Measurements from ENCODE around the gene GNA12.
"Not testable (repeated sequence)": the region's sequence is repeated elsewhere in the genome, so short reads cannot be mapped to it uniquely, and the experiment has no call there.

GNA12 gene

GRCh38 chr7:2729031-2729892 lies 114.8 kb downstream of the GNA12 start:
- peaks cover 58% of the 10 kb centered on the region for H3K36me3 ChIP-seq (ENCODE audit: insufficient read depth, low read length)
- no peaks in the 10 kb centered on the region for H3K4me1 ChIP-seq (ENCODE audit: insufficient read depth, low read length)
- no peaks in the 10 kb centered on the region for H3K27me3 ChIP-seq (ENCODE audit: insufficient read depth, low read length)

GRCh38 chr7:2728316-2729030 lies 115.6 kb downstream of the GNA12 start:
- Histone ChIP-seq H3K4me1 (ENCODE audit: insufficient read depth, low read length) (no peaks in the 10 kb centered on the region), H3K36me3 (ENCODE audit: insufficient read depth, low read length) (peaks cover 58% of the 10 kb centered on the region), H3K4me3 (ENCODE audit: low read length) (no peak overlapping the region)

More at GRCh38 chr7:2729031-2729892, 114.8 kb downstream of the GNA12 start:
- no peak overlapping the region for H2AFZ ChIP-seq (ENCODE audit: low read depth, low read length)
- peaks cover 4% of the 10 kb centered on the region for H3K9me3 ChIP-seq (ENCODE audit: low read length)
- no peak overlapping the region for H3K4me3 ChIP-seq (ENCODE audit: low read length)

DNA sequence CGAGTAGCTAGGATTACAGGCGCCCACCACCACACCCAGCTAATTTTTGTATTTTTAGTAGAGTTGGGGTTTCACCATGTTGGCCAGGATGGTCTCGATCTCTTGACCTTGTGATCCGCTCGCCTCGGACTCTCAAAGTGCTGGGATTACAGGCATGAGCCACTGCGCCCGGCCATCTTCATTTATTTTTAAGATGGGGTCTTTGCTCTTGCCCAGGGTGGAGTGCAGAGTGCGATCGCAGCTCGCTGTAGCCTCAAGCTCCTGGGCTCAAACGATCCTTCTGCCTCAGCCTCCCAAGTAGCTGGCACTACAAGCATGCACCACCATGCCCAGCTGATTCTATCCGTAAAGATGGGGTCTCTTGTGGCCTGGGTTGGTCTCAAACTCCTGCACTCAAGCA lies 116.9 kb downstream of the GNA12 start:
- not testable (repeated sequence) for H3K9me3 ChIP-seq (ENCODE audit: low read length); H3K4me3 ChIP-seq (ENCODE audit: low read length); H2AFZ ChIP-seq (ENCODE audit: low read depth, low read length); H3K4me1 ChIP-seq (ENCODE audit: insufficient read depth, low read length); H3K27me3 ChIP-seq (ENCODE audit: insufficient read depth, low read length)
- H3K36me3 ChIP-seq (ENCODE audit: insufficient read depth, low read length) = peaks cover 53% of the 10 kb centered on the region

More at GRCh38 chr7:2728316-2729030, 115.6 kb downstream of the GNA12 start:
- Histone ChIP-seq H3K27me3 (ENCODE audit: insufficient read depth, low read length) (no peaks in the 10 kb centered on the region), H3K9me3 (ENCODE audit: low read length) (peaks cover 4% of the 10 kb centered on the region), H2AFZ (ENCODE audit: low read depth, low read length) (no peak overlapping the region)

- no peak overlapping the region for H2AFZ ChIP-seq (ENCODE audit: low read depth, low read length)
- no peaks in the 10 kb centered on the region for H3K27me3 ChIP-seq (ENCODE audit: insufficient read depth, low read length)
- no peaks in the 10 kb centered on the region for H3K4me1 ChIP-seq (ENCODE audit: insufficient read depth, low read length)
- no peak overlapping the region for H3K4me3 ChIP-seq (ENCODE audit: low read length)
- peaks cover 47% of the 10 kb centered on the region for H3K36me3 ChIP-seq (ENCODE audit: insufficient read depth, low read length)
- peaks cover 4% of the 10 kb centered on the region for H3K9me3 ChIP-seq (ENCODE audit: low read length)
These were observed 117.6 kb downstream of the GNA12 start for GRCh38 chr7:2726316-2727018.

DNA sequence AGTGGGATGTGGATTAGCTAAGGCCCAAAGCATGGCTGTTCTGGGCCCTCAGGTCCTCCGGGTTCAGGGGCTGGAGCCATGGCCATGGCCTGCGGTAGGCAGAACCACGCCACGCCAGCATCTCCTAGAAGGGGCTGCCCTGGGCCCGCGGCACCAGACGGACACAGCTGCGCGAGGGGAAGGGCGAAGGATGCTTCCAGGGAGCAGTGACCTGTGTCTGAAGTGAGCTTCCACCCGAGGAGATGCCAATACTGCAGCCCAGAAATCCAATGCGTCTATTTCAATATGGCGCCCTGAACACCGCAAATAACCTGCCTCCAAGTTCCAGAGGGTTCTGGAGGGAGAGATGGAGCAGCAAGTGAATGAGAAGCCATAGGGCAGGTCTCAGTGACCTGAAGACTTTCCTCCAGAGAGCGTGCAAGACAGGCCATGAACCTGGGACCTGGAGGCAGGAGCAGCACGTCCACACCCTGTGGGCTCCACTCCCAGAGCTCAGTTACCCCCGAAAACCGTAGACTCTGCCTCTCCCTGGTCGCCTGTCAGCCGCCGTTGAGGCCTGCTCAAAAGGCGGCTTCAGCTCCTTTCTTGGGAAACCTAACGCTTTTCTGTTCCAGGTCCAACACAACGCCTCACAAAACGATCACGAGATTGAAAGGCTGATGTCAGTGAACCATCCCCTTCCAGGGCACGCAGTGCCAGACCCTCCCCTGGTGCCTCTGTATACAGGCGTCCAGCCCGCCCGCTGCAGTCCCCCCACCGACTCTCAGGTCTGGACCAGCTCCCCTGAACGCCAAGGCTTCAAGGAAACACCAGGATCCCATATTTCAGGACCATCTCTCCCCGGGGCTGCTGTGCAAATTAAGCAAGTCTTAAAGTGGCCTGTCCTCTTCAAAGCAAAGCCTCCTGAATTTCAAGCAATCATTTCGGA lies 118.7 kb downstream of the GNA12 start:
- Histone ChIP-seq H3K27me3 (ENCODE audit: insufficient read depth, low read length) (no peaks in the 10 kb centered on the region), H3K9me3 (ENCODE audit: low read length) (peaks cover 2% of the 10 kb centered on the region), H3K4me1 (ENCODE audit: insufficient read depth, low read length) (no peaks in the 10 kb centered on the region), H3K36me3 (ENCODE audit: insufficient read depth, low read length) (peaks cover 43% of the 10 kb centered on the region), H3K4me3 (ENCODE audit: low read length) (no peak overlapping the region), H2AFZ (ENCODE audit: low read depth, low read length) (no peak overlapping the region)

- H3K4me1 ChIP-seq (ENCODE audit: insufficient read depth, low read length) = no peaks in the 10 kb centered on the region
- no peak overlapping the region for H3K4me3 ChIP-seq (ENCODE audit: low read length)
- peaks cover 37% of the 10 kb centered on the region for H3K36me3 ChIP-seq (ENCODE audit: insufficient read depth, low read length)
- peaks cover 2% of the 10 kb centered on the region for H3K9me3 ChIP-seq (ENCODE audit: low read length)
- no peaks in the 10 kb centered on the region for H3K27me3 ChIP-seq (ENCODE audit: insufficient read depth, low read length)
- no peak overlapping the region for H2AFZ ChIP-seq (ENCODE audit: low read depth, low read length)
These were observed 119.5 kb downstream of the GNA12 start for GRCh38 chr7:2724453-2725177.

- not testable (repeated sequence) for H2AFZ ChIP-seq (ENCODE audit: low read depth, low read length); H3K4me3 ChIP-seq (ENCODE audit: low read length); H3K4me1 ChIP-seq (ENCODE audit: insufficient read depth, low read length); H3K9me3 ChIP-seq (ENCODE audit: low read length); H3K27me3 ChIP-seq (ENCODE audit: insufficient read depth, low read length)
- H3K36me3 ChIP-seq (ENCODE audit: insufficient read depth, low read length) = peaks cover 32% of the 10 kb centered on the region
These were observed 120.1 kb downstream of the GNA12 start for GRCh38 chr7:2724036-2724435.

- Histone ChIP-seq H3K4me3 (ENCODE audit: low read length) (no peak overlapping the region), H3K9me3 (ENCODE audit: low read length) (peaks cover 2% of the 10 kb centered on the region), H2AFZ (ENCODE audit: low read depth, low read length) (no peak overlapping the region), H3K27me3 (ENCODE audit: insufficient read depth, low read length) (no peaks in the 10 kb centered on the region), H3K36me3 (ENCODE audit: insufficient read depth, low read length) (peaks cover 29% of the 10 kb centered on the region), H3K4me1 (ENCODE audit: insufficient read depth, low read length) (no peaks in the 10 kb centered on the region)
These were observed 120.8 kb downstream of the GNA12 start for GRCh38 chr7:2723138-2723850.

DNA sequence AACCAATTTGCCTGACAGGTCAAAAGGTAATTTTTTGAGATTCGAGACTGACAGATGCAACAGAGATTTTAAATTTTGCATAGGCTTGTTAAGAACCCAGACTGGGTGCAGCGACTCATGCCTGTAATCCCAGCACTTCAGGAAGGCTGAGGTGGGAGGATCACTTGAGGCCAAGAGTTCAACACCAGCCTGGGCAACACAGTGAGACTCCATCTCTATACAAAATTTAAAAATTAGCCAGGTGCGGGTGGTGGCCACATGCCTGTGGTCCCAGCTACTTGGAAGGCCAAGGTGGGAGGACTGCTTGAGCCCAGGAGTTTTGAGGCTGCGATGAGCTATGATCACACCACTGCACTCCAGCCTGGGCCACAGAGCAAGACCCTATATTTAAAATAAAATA lies 121.5 kb downstream of the GNA12 start:
- H3K27me3 ChIP-seq (ENCODE audit: insufficient read depth, low read length) = no peaks in the 10 kb centered on the region
- no peak overlapping the region for H3K4me3 ChIP-seq (ENCODE audit: low read length)
- H3K36me3 ChIP-seq (ENCODE audit: insufficient read depth, low read length) = peaks cover 29% of the 10 kb centered on the region
- H3K9me3 ChIP-seq (ENCODE audit: low read length) = peaks cover 2% of the 10 kb centered on the region
- no peaks in the 10 kb centered on the region for H3K4me1 ChIP-seq (ENCODE audit: insufficient read depth, low read length)
- no peak overlapping the region for H2AFZ ChIP-seq (ENCODE audit: low read depth, low read length)

- peaks cover 29% of the 10 kb centered on the region for H3K36me3 ChIP-seq (ENCODE audit: insufficient read depth, low read length)
- no peak overlapping the region for H3K4me3 ChIP-seq (ENCODE audit: low read length)
- no peaks in the 10 kb centered on the region for H3K27me3 ChIP-seq (ENCODE audit: insufficient read depth, low read length)
- peaks cover 2% of the 10 kb centered on the region for H3K9me3 ChIP-seq (ENCODE audit: low read length)
- H3K4me1 ChIP-seq (ENCODE audit: insufficient read depth, low read length) = no peaks in the 10 kb centered on the region
- no peak overlapping the region for H2AFZ ChIP-seq (ENCODE audit: low read depth, low read length)
These were observed 122.3 kb downstream of the GNA12 start for GRCh38 chr7:2721842-2722241.

DNA sequence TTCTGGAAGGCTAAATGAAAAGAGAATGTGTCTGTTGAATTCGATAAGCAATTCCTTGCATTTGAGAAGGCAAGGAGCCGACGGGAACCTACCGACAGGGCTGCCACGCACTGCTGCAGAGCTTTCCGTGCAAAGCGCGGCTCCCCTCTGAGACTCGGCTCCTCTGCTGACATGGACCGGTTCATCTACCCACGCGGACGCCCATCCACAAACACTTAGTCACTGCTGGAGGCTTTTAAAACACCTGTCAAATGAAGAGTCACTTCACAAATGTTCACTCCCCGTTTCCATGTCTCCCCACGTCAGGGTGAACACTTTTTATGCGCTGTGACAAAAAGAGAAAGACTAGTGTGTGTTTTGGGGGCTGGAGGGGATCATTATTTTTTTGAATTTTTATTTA lies 124.1 kb downstream of the GNA12 start:
- Histone ChIP-seq H2AFZ (ENCODE audit: low read depth, low read length) (no peak overlapping the region), H3K36me3 (ENCODE audit: insufficient read depth, low read length) (peaks cover 18% of the 10 kb centered on the region), H3K4me3 (ENCODE audit: low read length) (no peak overlapping the region), H3K4me1 (ENCODE audit: insufficient read depth, low read length) (no peaks in the 10 kb centered on the region), H3K27me3 (ENCODE audit: insufficient read depth, low read length) (no peaks in the 10 kb centered on the region), H3K9me3 (ENCODE audit: low read length) (peaks cover under 1% of the 10 kb centered on the region)
